Measurements from ENCODE around the gene BMS1.
"Not testable (repeated sequence)": the region's sequence is repeated elsewhere in the genome, so short reads cannot be mapped to it uniquely, and the experiment has no call there.

Gene BMS1

GRCh38 chr10:42867571-42867970 is 85.0 kb downstream of the BMS1 start:
- no peak for DNase-seq

GRCh38 chr10:42868530-42868929 is 85.9 kb downstream of the BMS1 start:
- no peak for DNase-seq

- DNase-seq, result no peak
Observed at GRCh38 chr10:42869977-42870350, 87.4 kb downstream of the BMS1 start.

GRCh38 chr10:42871138-42871641 is 88.6 kb downstream of the BMS1 start:
- DNase-seq, result not testable (repeated sequence)

GRCh38 chr10:42871823-42872222 is 89.2 kb downstream of the BMS1 start:
- no peak for DNase-seq

GRCh38 chr10:42872865-42873435 is 90.4 kb downstream of the BMS1 start:
- no peak for DNase-seq

GRCh38 chr10:42874713-42875387 is 92.3 kb downstream of the BMS1 start:
- no peak for DNase-seq

GRCh38 chr10:42875388-42875755 is 92.8 kb downstream of the BMS1 start:
- DNase-seq, result no peak

GRCh38 chr10:42875798-42876341 is 93.3 kb downstream of the BMS1 start:
- DNase-seq, result no peak

GRCh38 chr10:42876476-42876875 is 93.9 kb downstream of the BMS1 start:
- DNase-seq, result no peak

GRCh38 chr10:42876945-42877344 is 94.3 kb downstream of the BMS1 start:
- no peak for DNase-seq

- DNase-seq, result no peak
Observed at GRCh38 chr10:42877496-42878030, 95.0 kb downstream of the BMS1 start.

- DNase-seq, result no peak
Observed at GRCh38 chr10:42878134-42878820, 95.7 kb downstream of the BMS1 start.

- DNase-seq, result no peak
Observed at GRCh38 chr10:42878821-42879195, 96.2 kb downstream of the BMS1 start.

GRCh38 chr10:42879380-42880254 is 97.0 kb downstream of the BMS1 start:
- DNase-seq, result no peak

- no peak for DNase-seq
Observed at GRCh38 chr10:42880255-42880620, 97.6 kb downstream of the BMS1 start.

GRCh38 chr10:42882597-42882996 is 100.0 kb downstream of the BMS1 start:
- no peak for DNase-seq

All from activated CD8-positive, alpha-beta memory T cell treated with anti-CD3 and anti-CD28 coated beads, Interleukin-2, amount 50 U/mL, for 4 hours (primary cell).